Glomerular endothelial cell (primary cell): ENCODE data around the gene FGGY. TPM values are rescaled to one million over a fixed set of nuclear protein-coding genes. Genes with fewer than 3 reads are reported as not detected.

Experiments
- DNase-seq: peaks from one replicate; pipeline ENCODE4 v3.0.0-alpha.2; 2011; ENCODE audit warnings: low read depth, low spot score; ENCODE audit errors: extremely low read depth
- total RNA-seq: library from RNA; depleted of rRNA; stranded (reverse); fragments of >200 nt; gene quantifications from 2 replicates; pipeline ENCODE4 v1.2.3, GENCODE V29; 2015

Gene FGGY
- total RNA-seq, 1 donor from 2014 or later: 5.8 TPM

- DNase-seq: no peak
Observed at GRCh38 chr1:59747420-59748024, 450.6 kb downstream of the FGGY start.

- no peak for DNase-seq
Observed at GRCh38 chr1:59748123-59748522, 451.2 kb downstream of the FGGY start.

GRCh38 chr1:59750328-59751003, 453.6 kb downstream of the FGGY start:
- DNase-seq: peak; percentile 80

- no peak for DNase-seq
Observed at GRCh38 chr1:59751004-59751395, 454.1 kb downstream of the FGGY start.

GRCh38 chr1:59751801-59752200, 454.9 kb downstream of the FGGY start:
- no peak for DNase-seq

- no peak for DNase-seq
Observed at GRCh38 chr1:59752556-59753414, 455.9 kb downstream of the FGGY start.

GRCh38 chr1:59755069-59755685, 458.3 kb downstream of the FGGY start:
- no peak for DNase-seq

GRCh38 chr1:59757197-59757747, 460.4 kb downstream of the FGGY start:
- no peak for DNase-seq

- DNase-seq: no peak
Observed at GRCh38 chr1:59759156-59759925, 462.4 kb downstream of the FGGY start.

GRCh38 chr1:59761443-59761842, 464.5 kb downstream of the FGGY start:
- no peak for DNase-seq

GRCh38 chr1:59763418-59763817, 466.5 kb downstream of the FGGY start:
- no peak for DNase-seq

- no peak for DNase-seq
Observed at GRCh38 chr1:59765011-59765730, 468.3 kb downstream of the FGGY start.

- DNase-seq: no peak
Observed at GRCh38 chr1:59766227-59766855, 469.4 kb downstream of the FGGY start.

GRCh38 chr1:59767119-59767518, 470.2 kb downstream of the FGGY start:
- no peak for DNase-seq

- no peak for DNase-seq
Observed at GRCh38 chr1:59768792-59769735, 472.2 kb downstream of the FGGY start.

GRCh38 chr1:59769736-59770095, 472.8 kb downstream of the FGGY start:
- no peak for DNase-seq

GRCh38 chr1:59771361-59771760, 474.5 kb downstream of the FGGY start:
- DNase-seq: no peak

GRCh38 chr1:59775480-59775879, 478.6 kb downstream of the FGGY start:
- DNase-seq: no peak
